Measurements from ENCODE around the gene PLS1. TPM values are rescaled to one million over a fixed set of nuclear protein-coding genes. Genes with fewer than 3 reads are reported as not detected.

PLS1 gene
- total RNA-seq, 2 donors from 2014 or later = 11.3 to 26.4 TPM

DNA sequence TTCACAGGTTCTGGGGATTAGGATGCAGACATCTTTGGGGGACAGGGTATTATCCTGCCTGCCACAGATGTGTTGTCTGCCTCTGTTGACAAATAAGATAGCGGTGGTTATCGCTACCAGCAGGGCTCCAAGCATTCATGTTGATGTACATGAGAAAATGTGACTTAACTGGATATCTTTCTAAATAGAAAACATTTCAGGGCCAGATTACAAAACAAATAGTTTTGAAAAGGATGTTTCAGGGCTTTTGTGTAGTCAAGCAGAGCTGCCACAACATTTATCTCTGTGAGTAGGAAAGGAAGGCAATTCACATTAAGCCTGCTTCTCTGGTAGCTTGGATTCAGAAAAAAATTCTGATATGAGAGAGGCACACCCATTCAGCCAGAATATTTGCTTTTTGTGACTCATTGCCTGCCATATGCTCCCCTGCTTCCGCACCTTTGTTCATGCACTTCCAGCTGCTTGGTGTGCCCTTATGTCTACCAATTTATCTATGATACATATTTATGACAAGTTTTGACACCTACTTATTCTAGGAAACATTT lies 22.8 kb downstream of the PLS1 start:
- Mint-ChIP-seq H3K9me3 (no peaks in the 10 kb centered on the region), H3K36me3 (ENCODE audit: low read depth) (no peaks in the 10 kb centered on the region), H3K27me3 (ENCODE audit: insufficient read depth) (no peaks in the 10 kb centered on the region), H3K4me1 (peaks cover 21% of the 10 kb centered on the region), H3K4me3 (no peak overlapping the region), H3K27ac (no peak overlapping the region)
- Histone ChIP-seq H3K9me3 (ENCODE audit: control insufficient read depth, low read length) (no peaks in the 10 kb centered on the region), H3K27me3 (ENCODE audit: control insufficient read depth, insufficient read depth, low read length, poor library complexity, severe bottlenecking) (no peaks in the 10 kb centered on the region), H3K4me3 (ENCODE audit: low read length) (no peak overlapping the region), H3K36me3 (ENCODE audit: control insufficient read depth, insufficient read depth, low read length) (no peaks in the 10 kb centered on the region), H3K27ac (ENCODE audit: low read depth, low read length) (no peak overlapping the region), H3K9ac (ENCODE audit: extremely low read depth, low read length, poor library complexity, severe bottlenecking) (no peak overlapping the region), H3K4me1 (ENCODE audit: control insufficient read depth, insufficient read depth, low read length) (peaks cover 3% of the 10 kb centered on the region)
- WGBS, 2 experiments (ENCODE audit: insufficient coverage in 1 of 2, insufficient read length in 1 of 2) = 99 to 100% methylated on average over 1 to 3 of the region's 3 CpGs
- DNase-seq = no peak
- TF ChIP-seq, protein P1, sequence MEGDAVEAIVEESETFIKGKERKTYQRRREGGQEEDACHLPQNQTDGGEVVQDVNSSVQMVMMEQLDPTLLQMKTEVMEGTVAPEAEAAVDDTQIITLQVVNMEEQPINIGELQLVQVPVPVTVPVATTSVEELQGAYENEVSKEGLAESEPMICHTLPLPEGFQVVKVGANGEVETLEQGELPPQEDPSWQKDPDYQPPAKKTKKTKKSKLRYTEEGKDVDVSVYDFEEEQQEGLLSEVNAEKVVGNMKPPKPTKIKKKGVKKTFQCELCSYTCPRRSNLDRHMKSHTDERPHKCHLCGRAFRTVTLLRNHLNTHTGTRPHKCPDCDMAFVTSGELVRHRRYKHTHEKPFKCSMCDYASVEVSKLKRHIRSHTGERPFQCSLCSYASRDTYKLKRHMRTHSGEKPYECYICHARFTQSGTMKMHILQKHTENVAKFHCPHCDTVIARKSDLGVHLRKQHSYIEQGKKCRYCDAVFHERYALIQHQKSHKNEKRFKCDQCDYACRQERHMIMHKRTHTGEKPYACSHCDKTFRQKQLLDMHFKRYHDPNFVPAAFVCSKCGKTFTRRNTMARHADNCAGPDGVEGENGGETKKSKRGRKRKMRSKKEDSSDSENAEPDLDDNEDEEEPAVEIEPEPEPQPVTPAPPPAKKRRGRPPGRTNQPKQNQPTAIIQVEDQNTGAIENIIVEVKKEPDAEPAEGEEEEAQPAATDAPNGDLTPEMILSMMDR (conservative IDR thresholded peaks at IDR 0.05) = no peak

DNA sequence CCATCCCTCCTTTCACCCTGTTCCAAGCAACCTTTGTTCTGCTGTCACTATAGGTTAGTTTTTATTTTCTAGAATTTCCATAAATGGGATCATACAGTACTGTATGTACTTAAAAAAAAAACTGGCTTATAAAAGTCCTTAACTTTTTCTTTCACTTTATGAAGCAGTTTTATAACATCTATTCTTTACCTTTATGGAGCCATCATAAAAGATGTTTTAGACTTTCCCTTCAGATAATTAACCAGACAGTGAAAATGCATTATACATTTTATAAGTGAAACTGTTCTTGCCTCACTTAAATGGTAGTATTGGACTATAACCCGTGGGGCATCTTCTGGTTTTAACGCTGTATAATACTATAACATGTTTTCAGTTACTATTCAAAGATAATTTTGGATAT lies 26.2 kb downstream of the PLS1 start:
- H3K9ac ChIP-seq (ENCODE audit: extremely low read depth, low read length, poor library complexity, severe bottlenecking) = no peak overlapping the region
- no peaks in the 10 kb centered on the region for H3K9me3 Mint-ChIP-seq
- H3K4me1 Mint-ChIP-seq = peaks cover 21% of the 10 kb centered on the region
- no peaks in the 10 kb centered on the region for H3K27me3 ChIP-seq (ENCODE audit: control insufficient read depth, insufficient read depth, low read length, poor library complexity, severe bottlenecking)
- H3K27me3 Mint-ChIP-seq (ENCODE audit: insufficient read depth) = no peaks in the 10 kb centered on the region
- no peaks in the 10 kb centered on the region for H3K36me3 ChIP-seq (ENCODE audit: control insufficient read depth, insufficient read depth, low read length)
- no peaks in the 10 kb centered on the region for H3K9me3 ChIP-seq (ENCODE audit: control insufficient read depth, low read length)
- 94 to 100% methylated on average over 1 to 2 of the region's 2 CpGs for WGBS, 2 experiments (ENCODE audit: insufficient coverage in 1 of 2, insufficient read length in 1 of 2)
- TF ChIP-seq, protein P1 (conservative IDR thresholded peaks at IDR 0.05) = no peak
- H3K4me3 ChIP-seq (ENCODE audit: low read length) = no peak overlapping the region
- no peak overlapping the region for H3K4me3 Mint-ChIP-seq
- peaks cover 3% of the 10 kb centered on the region for H3K4me1 ChIP-seq (ENCODE audit: control insufficient read depth, insufficient read depth, low read length)
- no peak overlapping the region for H3K27ac ChIP-seq (ENCODE audit: low read depth, low read length)
- no peaks in the 10 kb centered on the region for H3K36me3 Mint-ChIP-seq (ENCODE audit: low read depth)
- H3K27ac Mint-ChIP-seq = no peak overlapping the region
- no peak for DNase-seq

DNA sequence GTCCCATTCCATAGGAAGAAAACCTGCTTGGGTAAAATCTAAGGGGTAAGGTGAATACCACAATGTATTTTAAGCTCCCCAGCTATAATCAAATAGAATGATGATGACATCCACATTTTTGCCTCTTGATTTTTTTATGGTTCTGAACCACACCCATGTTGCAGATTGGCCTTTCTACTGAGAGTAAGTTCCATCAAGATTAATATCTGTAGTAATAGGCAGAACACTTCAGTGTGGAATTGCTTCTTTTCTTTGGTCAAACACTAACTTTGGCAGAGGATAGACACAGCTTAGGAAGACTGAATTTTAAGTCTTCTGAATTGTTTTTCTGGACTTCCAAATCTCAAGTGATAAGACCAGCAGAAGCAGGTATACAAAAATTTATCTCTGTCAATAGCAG lies 27.0 kb downstream of the PLS1 start:
- Mint-ChIP-seq H3K4me3 (no peak overlapping the region), H3K9me3 (no peaks in the 10 kb centered on the region), H3K27me3 (ENCODE audit: insufficient read depth) (no peaks in the 10 kb centered on the region), H3K27ac (no peak overlapping the region), H3K36me3 (ENCODE audit: low read depth) (no peaks in the 10 kb centered on the region), H3K4me1 (peaks cover 20% of the 10 kb centered on the region)
- Histone ChIP-seq H3K36me3 (ENCODE audit: control insufficient read depth, insufficient read depth, low read length) (no peaks in the 10 kb centered on the region), H3K9me3 (ENCODE audit: control insufficient read depth, low read length) (no peaks in the 10 kb centered on the region), H3K9ac (ENCODE audit: extremely low read depth, low read length, poor library complexity, severe bottlenecking) (no peak overlapping the region), H3K27me3 (ENCODE audit: control insufficient read depth, insufficient read depth, low read length, poor library complexity, severe bottlenecking) (no peaks in the 10 kb centered on the region), H3K27ac (ENCODE audit: low read depth, low read length) (no peak overlapping the region), H3K4me3 (ENCODE audit: low read length) (no peak overlapping the region), H3K4me1 (ENCODE audit: control insufficient read depth, insufficient read depth, low read length) (peaks cover 3% of the 10 kb centered on the region)
- TF ChIP-seq, protein P1 (conservative IDR thresholded peaks at IDR 0.05) = no peak
- no peak for DNase-seq
